ENCODE results near the gene SLC16A8.
"Not testable (repeated sequence)": the region's sequence is repeated elsewhere in the genome, so short reads cannot be mapped to it uniquely, and the experiment has no call there.

SLC16A8 gene

GRCh38 chr22:38117556-38117955 lies 33.6 kb upstream of the SLC16A8 start:
- not testable (repeated sequence) for H2AK5ac ChIP-seq (ENCODE audit: low read length); H4K8ac ChIP-seq (ENCODE audit: low read depth, low read length); H3K9ac ChIP-seq (ENCODE audit: low read length); H3K36me3 ChIP-seq (ENCODE audit: control insufficient read depth, insufficient read depth, low read length); H3K23ac ChIP-seq (ENCODE audit: low read length); H3K4me3 ChIP-seq (ENCODE audit: low read length); H3K27ac ChIP-seq (ENCODE audit: low read depth, low read length); H3K27me3 ChIP-seq (ENCODE audit: insufficient read depth, low read length, poor library complexity); H2BK120ac ChIP-seq (ENCODE audit: low read depth, low read length); H3K79me1 ChIP-seq (ENCODE audit: low read length); H3K4me1 ChIP-seq (ENCODE audit: control insufficient read depth, low read depth, low read length); H4K5ac ChIP-seq (ENCODE audit: low read length); H2BK5ac ChIP-seq (ENCODE audit: low read length); H3K79me2 ChIP-seq (ENCODE audit: control insufficient read depth, insufficient read depth, low read length); H3K4ac ChIP-seq (ENCODE audit: low read depth, low read length); H3K56ac ChIP-seq (ENCODE audit: low read length); H3K4me2 ChIP-seq (ENCODE audit: low read length); H3K18ac ChIP-seq (ENCODE audit: low read length); DNase-seq; H2BK15ac ChIP-seq (replicated peaks; ENCODE audit: low read depth)
- no CpG with 5 or more reads among the region's 10 CpGs for WGBS (ENCODE audit: extremely low coverage, insufficient coverage, low lambda C conversion rate)

- no peaks in the 10 kb centered on the region for H3K36me3 ChIP-seq (ENCODE audit: control insufficient read depth, insufficient read depth, low read length)
- H3K79me2 ChIP-seq (ENCODE audit: control insufficient read depth, insufficient read depth, low read length): no peaks in the 10 kb centered on the region
- H4K5ac ChIP-seq (ENCODE audit: low read length): no peak overlapping the region
- no peak overlapping the region for H3K18ac ChIP-seq (ENCODE audit: low read length)
- no peak overlapping the region for H2BK5ac ChIP-seq (ENCODE audit: low read length)
- WGBS (ENCODE audit: extremely low coverage, insufficient coverage, low lambda C conversion rate): no CpG with 5 or more reads among the region's 31 CpGs
- no peaks in the 10 kb centered on the region for H3K27me3 ChIP-seq (ENCODE audit: insufficient read depth, low read length, poor library complexity)
- H3K4me1 ChIP-seq (ENCODE audit: control insufficient read depth, low read depth, low read length): no peaks in the 10 kb centered on the region
- no peak overlapping the region for H3K56ac ChIP-seq (ENCODE audit: low read length)
- no peak overlapping the region for H2BK120ac ChIP-seq (ENCODE audit: low read depth, low read length)
- no peak overlapping the region for H2BK15ac ChIP-seq (replicated peaks; ENCODE audit: low read depth)
- no peak overlapping the region for H3K27ac ChIP-seq (ENCODE audit: low read depth, low read length)
- H3K9ac ChIP-seq (ENCODE audit: low read length): no peak overlapping the region
- DNase-seq: no peak
- no peak overlapping the region for H3K4me2 ChIP-seq (ENCODE audit: low read length)
- no peak overlapping the region for H4K8ac ChIP-seq (ENCODE audit: low read depth, low read length)
- no peaks in the 10 kb centered on the region for H3K79me1 ChIP-seq (ENCODE audit: low read length)
- H3K4me3 ChIP-seq (ENCODE audit: low read length): no peak overlapping the region
- no peak overlapping the region for H3K4ac ChIP-seq (ENCODE audit: low read depth, low read length)
- H3K23ac ChIP-seq (ENCODE audit: low read length): no peak overlapping the region
- H2AK5ac ChIP-seq (ENCODE audit: low read length): no peak overlapping the region
These were observed 31.6 kb upstream of the SLC16A8 start for GRCh38 chr22:38115423-38116205.

- H2BK15ac ChIP-seq (replicated peaks; ENCODE audit: low read depth): no peak overlapping the region
- H2BK5ac ChIP-seq (ENCODE audit: low read length): no peak overlapping the region
- H3K4me1 ChIP-seq (ENCODE audit: control insufficient read depth, low read depth, low read length): no peaks in the 10 kb centered on the region
- no peak overlapping the region for H3K4ac ChIP-seq (ENCODE audit: low read depth, low read length)
- no CpG with 5 or more reads among the region's 32 CpGs for WGBS (ENCODE audit: extremely low coverage, insufficient coverage, low lambda C conversion rate)
- H3K4me3 ChIP-seq (ENCODE audit: low read length): no peak overlapping the region
- no peak overlapping the region for H4K8ac ChIP-seq (ENCODE audit: low read depth, low read length)
- H3K23ac ChIP-seq (ENCODE audit: low read length): no peak overlapping the region
- H4K5ac ChIP-seq (ENCODE audit: low read length): no peak overlapping the region
- no peaks in the 10 kb centered on the region for H3K27me3 ChIP-seq (ENCODE audit: insufficient read depth, low read length, poor library complexity)
- H3K18ac ChIP-seq (ENCODE audit: low read length): no peak overlapping the region
- H3K36me3 ChIP-seq (ENCODE audit: control insufficient read depth, insufficient read depth, low read length): no peaks in the 10 kb centered on the region
- H3K79me2 ChIP-seq (ENCODE audit: control insufficient read depth, insufficient read depth, low read length): no peaks in the 10 kb centered on the region
- no peak overlapping the region for H2AK5ac ChIP-seq (ENCODE audit: low read length)
- H3K4me2 ChIP-seq (ENCODE audit: low read length): no peak overlapping the region
- no peak overlapping the region for H3K9ac ChIP-seq (ENCODE audit: low read length)
- no peak overlapping the region for H2BK120ac ChIP-seq (ENCODE audit: low read depth, low read length)
- peak overlapping the region; percentile 30 for H3K56ac ChIP-seq (ENCODE audit: low read length)
- no peak overlapping the region for H3K27ac ChIP-seq (ENCODE audit: low read depth, low read length)
- DNase-seq: peak; percentile 82
- H3K79me1 ChIP-seq (ENCODE audit: low read length): no peaks in the 10 kb centered on the region
These were observed 30.8 kb upstream of the SLC16A8 start for GRCh38 chr22:38114484-38115398.

GRCh38 chr22:38112381-38112780 lies 28.4 kb upstream of the SLC16A8 start:
- no peak for DNase-seq
- no peaks in the 10 kb centered on the region for H3K4me1 ChIP-seq (ENCODE audit: control insufficient read depth, low read depth, low read length)
- no peak overlapping the region for H3K18ac ChIP-seq (ENCODE audit: low read length)
- H4K8ac ChIP-seq (ENCODE audit: low read depth, low read length): no peak overlapping the region
- no peak overlapping the region for H3K4me2 ChIP-seq (ENCODE audit: low read length)
- H2AK5ac ChIP-seq (ENCODE audit: low read length): no peak overlapping the region
- H3K79me1 ChIP-seq (ENCODE audit: low read length): no peaks in the 10 kb centered on the region
- H2BK120ac ChIP-seq (ENCODE audit: low read depth, low read length): no peak overlapping the region
- WGBS (ENCODE audit: extremely low coverage, insufficient coverage, low lambda C conversion rate): no CpG with 5 or more reads among the region's 22 CpGs
- H3K27me3 ChIP-seq (ENCODE audit: insufficient read depth, low read length, poor library complexity): no peaks in the 10 kb centered on the region
- H3K9ac ChIP-seq (ENCODE audit: low read length): no peak overlapping the region
- no peak overlapping the region for H2BK5ac ChIP-seq (ENCODE audit: low read length)
- no peak overlapping the region for H3K4ac ChIP-seq (ENCODE audit: low read depth, low read length)
- H2BK15ac ChIP-seq (replicated peaks; ENCODE audit: low read depth): no peak overlapping the region
- H3K36me3 ChIP-seq (ENCODE audit: control insufficient read depth, insufficient read depth, low read length): no peaks in the 10 kb centered on the region
- H4K5ac ChIP-seq (ENCODE audit: low read length): no peak overlapping the region
- no peak overlapping the region for H3K27ac ChIP-seq (ENCODE audit: low read depth, low read length)
- H3K23ac ChIP-seq (ENCODE audit: low read length): no peak overlapping the region
- H3K79me2 ChIP-seq (ENCODE audit: control insufficient read depth, insufficient read depth, low read length): no peaks in the 10 kb centered on the region
- H3K56ac ChIP-seq (ENCODE audit: low read length): no peak overlapping the region
- no peak overlapping the region for H3K4me3 ChIP-seq (ENCODE audit: low read length)

- Histone ChIP-seq H3K79me2 (ENCODE audit: control insufficient read depth, insufficient read depth, low read length) (no peaks in the 10 kb centered on the region), H4K5ac (ENCODE audit: low read length) (no peak overlapping the region), H3K4me1 (ENCODE audit: control insufficient read depth, low read depth, low read length) (no peaks in the 10 kb centered on the region), H3K9ac (ENCODE audit: low read length) (no peak overlapping the region), H4K8ac (ENCODE audit: low read depth, low read length) (no peak overlapping the region), H3K18ac (ENCODE audit: low read length) (no peak overlapping the region), H3K4me2 (ENCODE audit: low read length) (no peak overlapping the region), H3K4ac (ENCODE audit: low read depth, low read length) (no peak overlapping the region), H2BK5ac (ENCODE audit: low read length) (no peak overlapping the region), H3K56ac (ENCODE audit: low read length) (no peak overlapping the region), H2AK5ac (ENCODE audit: low read length) (no peak overlapping the region), H3K79me1 (ENCODE audit: low read length) (no peaks in the 10 kb centered on the region), H3K4me3 (ENCODE audit: low read length) (no peak overlapping the region), H2BK15ac (replicated peaks; ENCODE audit: low read depth) (no peak overlapping the region), H3K23ac (ENCODE audit: low read length) (peak overlapping the region; percentile 24), H3K36me3 (ENCODE audit: control insufficient read depth, insufficient read depth, low read length) (no peaks in the 10 kb centered on the region), H2BK120ac (ENCODE audit: low read depth, low read length) (no peak overlapping the region), H3K27me3 (ENCODE audit: insufficient read depth, low read length, poor library complexity) (no peaks in the 10 kb centered on the region), H3K27ac (ENCODE audit: low read depth, low read length) (no peak overlapping the region)
- WGBS (ENCODE audit: extremely low coverage, insufficient coverage, low lambda C conversion rate): no CpG with 5 or more reads among the region's 11 CpGs
- no peak for DNase-seq
These were observed 28.0 kb upstream of the SLC16A8 start for GRCh38 chr22:38111925-38112355.

All from mesendoderm (in vitro differentiated cells).